Adipose tissue (tissue), 3 donors: ENCODE results near the gene PRKG1. TPM values are rescaled to one million over a fixed set of nuclear protein-coding genes. Genes with fewer than 3 reads are reported as not detected.
"Not testable (repeated sequence)": the region's sequence is repeated elsewhere in the genome, so short reads cannot be mapped to it uniquely, and the experiment has no call there.

Source experiments
- H3K27ac ChIP-seq: one replicate; pipeline ENCODE4 v1.5.1; 2013; ENCODE audit warnings: low read depth, low read length
- WGBS, 3 donors: extraction: QIAGEN DNeasy Blood & Tissue Kit; methylation state at CpG; one replicate each; pipeline ENCODE4 v1.1.7; 2013; 5-methylcytosine and 5-hydroxymethylcytosine counted together
- polyA plus RNA-seq, 3 donors: library from polyadenylated mRNA; stranded (reverse); fragments of 200-250 nt; gene quantifications; one replicate each; pipeline ENCODE4 v1.2.3, GENCODE V29; 2013
- donor health status: healthy with polysubstance abuse.
- donor health status: Bipolar disorder and iron deficiency.
- donor health status: healthy.

The PRKG1 gene
- polyA plus RNA-seq, 3 donors, result 0.46 to 13.2 (median 2.1) TPM

GRCh38 chr10:51377070-51377931 is 303.0 kb downstream of the PRKG1 start:
- 50 to 89% (median 87%) methylated on average over 4 of the region's 4 CpGs for WGBS, 3 donors

GRCh38 chr10:51377932-51378599 is 303.8 kb downstream of the PRKG1 start:
- 58 to 83% (median 77%) methylated on average over 3 of the region's 3 CpGs for WGBS, 3 donors
- no peak overlapping the region for H3K27ac ChIP-seq

More at GRCh38 chr10:51377070-51377931, 303.0 kb downstream of the PRKG1 start:
- no peak overlapping the region for H3K27ac ChIP-seq

GRCh38 chr10:51382181-51382580 is 307.9 kb downstream of the PRKG1 start:
- H3K27ac ChIP-seq, result no peak overlapping the region
- 60 to 89% (median 87%) methylated on average over 1 of the region's 1 CpG for WGBS, 3 donors

- no peak overlapping the region for H3K27ac ChIP-seq
- 88 to 96% (median 89%) methylated on average over 3 of the region's 3 CpGs for WGBS, 3 donors
Observed at GRCh38 chr10:51384971-51385370, 310.7 kb downstream of the PRKG1 start.

- 60 to 67% (median 64%) methylated on average over 3 of the region's 3 CpGs for WGBS, 3 donors
- no peak overlapping the region for H3K27ac ChIP-seq
Observed at GRCh38 chr10:51386248-51386885, 312.1 kb downstream of the PRKG1 start.

GRCh38 chr10:51389415-51390321 is 315.4 kb downstream of the PRKG1 start:
- no peak overlapping the region for H3K27ac ChIP-seq
- WGBS, 3 donors, result 61 to 84% (median 69%) methylated on average over 3 of the region's 3 CpGs

- 97 to 100% (median 98%) methylated on average over 11 to 29 of the region's 29 CpGs for WGBS, 3 donors
- H3K27ac ChIP-seq, result not testable (repeated sequence)
Observed at GRCh38 chr10:51393006-51393405, 318.7 kb downstream of the PRKG1 start.

GRCh38 chr10:51394039-51394438 is 319.8 kb downstream of the PRKG1 start:
- H3K27ac ChIP-seq, result no peak overlapping the region
- 85 to 87% (median 86%) methylated on average over 3 of the region's 3 CpGs for WGBS, 3 donors

- WGBS, 3 donors, result 55 to 82% (median 80%) methylated on average over 3 of the region's 3 CpGs
Observed at GRCh38 chr10:51397244-51397643, 323.0 kb downstream of the PRKG1 start.

GRCh38 chr10:51397695-51398094 is 323.4 kb downstream of the PRKG1 start:
- no peak overlapping the region for H3K27ac ChIP-seq
- WGBS, 3 donors, result 47 to 63% (median 49%) methylated on average over 2 of the region's 2 CpGs

More at GRCh38 chr10:51397244-51397643, 323.0 kb downstream of the PRKG1 start:
- H3K27ac ChIP-seq, result no peak overlapping the region

GRCh38 chr10:51399840-51400239 is 325.6 kb downstream of the PRKG1 start:
- no peak overlapping the region for H3K27ac ChIP-seq
- 91 to 94% (median 94%) methylated on average over 6 of the region's 6 CpGs for WGBS, 3 donors

GRCh38 chr10:51400392-51401096 is 326.3 kb downstream of the PRKG1 start:
- H3K27ac ChIP-seq, result no peak overlapping the region
- WGBS, 3 donors, result 80 to 87% (median 85%) methylated on average over 8 of the region's 8 CpGs

GRCh38 chr10:51403521-51403920 is 329.2 kb downstream of the PRKG1 start:
- WGBS, 3 donors, result 54 to 76% (median 59%) methylated on average over 1 of the region's 1 CpG
- H3K27ac ChIP-seq, result no peak overlapping the region

GRCh38 chr10:51405580-51406351 is 331.5 kb downstream of the PRKG1 start:
- H3K27ac ChIP-seq, result no peak overlapping the region
- 63 to 79% (median 70%) methylated on average over 10 of the region's 10 CpGs for WGBS, 3 donors

- H3K27ac ChIP-seq, result no peak overlapping the region
- WGBS, 3 donors, result 90 to 95% (median 93%) methylated on average over 6 of the region's 6 CpGs
Observed at GRCh38 chr10:51406581-51406980, 332.3 kb downstream of the PRKG1 start.

GRCh38 chr10:51416494-51416893 is 342.2 kb downstream of the PRKG1 start:
- 63 to 89% (median 72%) methylated on average over 4 of the region's 4 CpGs for WGBS, 3 donors

More at GRCh38 chr10:51416494-51416893, 342.2 kb downstream of the PRKG1 start:
- no peak overlapping the region for H3K27ac ChIP-seq
